HG03378 (cell line): Measurements from ENCODE around the gene ABL1.
"Not testable (repeated sequence)": the region's sequence is repeated elsewhere in the genome, so short reads cannot be mapped to it uniquely, and the experiment has no call there.

Source experiments
- ATAC-seq: cut with Tn5 transposase; IDR thresholded peaks from one replicate; pipeline ENCODE4 v1.9.1; 2021; ENCODE audit warnings: mild to moderate bottlenecking, moderate library complexity; ENCODE audit not compliant: unreplicated experiment

The ABL1 gene

DNA sequence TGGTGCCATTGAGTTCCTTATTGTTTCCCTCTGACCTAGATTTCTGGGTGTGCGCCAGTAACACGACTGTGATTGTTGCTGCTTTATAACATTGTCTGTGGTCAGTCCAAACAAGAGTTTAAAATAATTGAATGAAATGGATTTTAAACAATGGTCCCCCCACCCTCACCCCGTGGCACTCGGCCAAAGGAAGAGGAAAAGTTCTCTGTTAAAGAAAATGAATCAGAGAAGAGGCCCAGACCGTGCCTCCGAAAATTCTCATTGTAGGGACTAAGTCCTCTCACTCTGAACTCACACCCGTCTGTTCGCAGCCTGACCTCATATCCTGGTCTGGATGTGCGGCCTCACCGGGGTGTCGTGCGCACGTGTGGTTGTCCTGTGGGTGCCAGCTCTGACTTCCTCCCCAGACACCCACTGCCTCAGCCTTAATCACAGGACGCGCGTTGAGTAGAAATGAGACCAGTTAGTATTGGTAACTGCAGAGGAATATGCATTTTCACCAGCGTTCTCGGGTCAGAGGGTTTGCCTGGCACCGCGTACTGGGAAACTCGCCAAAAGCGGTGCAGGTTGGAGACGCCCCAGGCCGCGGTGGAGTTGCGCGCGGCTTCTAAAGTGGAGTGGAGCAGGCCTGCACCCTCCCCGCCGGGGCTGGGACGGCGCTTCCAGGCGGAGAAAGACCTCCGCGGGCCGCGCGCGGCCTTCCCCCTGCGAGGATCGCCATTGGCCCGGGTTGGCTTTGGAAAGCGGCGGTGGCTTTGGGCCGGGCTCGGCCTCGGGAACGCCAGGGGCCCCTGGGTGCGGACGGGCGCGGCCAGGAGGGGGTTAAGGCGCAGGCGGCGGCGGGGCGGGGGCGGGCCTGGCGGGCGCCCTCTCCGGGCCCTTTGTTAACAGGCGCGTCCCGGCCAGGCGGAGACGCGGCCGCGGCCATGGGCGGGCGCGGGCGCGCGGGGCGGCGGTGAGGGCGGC is at the start of gene ABL1:
Gene ABL1, plus strand, starts transcription at position 884 of the 966 bp plus-strand sequence. CDS start 193 bp downstream, outside the sequence.
- ATAC-seq: peak; percentile 51

DNA sequence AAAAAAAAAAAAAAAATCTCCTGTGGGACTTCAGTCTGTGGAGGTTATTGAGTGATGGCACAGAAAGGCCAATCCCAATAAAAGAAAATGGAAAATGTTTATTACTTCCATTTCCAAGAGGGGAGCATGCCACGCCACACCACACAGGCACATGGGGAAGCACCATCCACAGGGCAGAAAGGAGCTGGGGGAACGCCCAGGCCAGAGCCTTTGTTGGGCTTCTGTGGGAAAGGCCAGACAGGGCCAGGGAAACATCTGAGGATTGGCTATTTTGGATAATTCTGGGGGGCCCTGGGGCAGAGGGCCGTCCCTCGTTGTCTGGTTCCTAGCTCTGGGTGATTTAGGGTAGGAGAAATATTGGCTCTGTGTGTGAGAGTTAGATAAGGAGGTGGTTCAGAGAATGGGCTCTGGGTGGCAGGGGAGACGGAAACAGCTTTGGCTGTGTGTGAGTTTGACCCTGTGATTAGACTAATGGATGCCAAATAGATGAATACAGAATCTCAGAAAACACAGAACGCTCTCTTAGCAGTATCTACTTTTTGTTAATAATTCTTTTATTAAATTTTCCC is 49.0 kb upstream of the ABL1 start:
- no peak for ATAC-seq

DNA sequence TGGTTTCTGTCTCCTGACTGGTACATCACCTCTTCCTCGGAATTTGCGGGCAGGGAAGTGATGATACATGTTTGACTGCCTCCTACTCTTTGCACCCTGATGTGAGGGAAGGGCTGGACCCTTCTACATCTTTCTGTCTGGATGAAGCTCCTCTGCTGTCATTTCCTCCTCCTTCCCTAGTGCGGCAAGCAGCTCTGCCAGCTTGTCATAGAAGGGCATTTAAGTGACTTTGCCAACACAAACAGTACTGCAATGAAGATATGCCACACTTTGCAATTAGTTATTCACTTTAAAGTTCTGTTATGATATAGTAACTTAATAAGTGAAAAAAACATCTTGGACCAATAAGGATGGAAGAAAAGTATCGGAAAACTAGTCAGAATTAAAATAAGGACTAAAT is 48.5 kb upstream of the ABL1 start:
- ATAC-seq: no peak

DNA sequence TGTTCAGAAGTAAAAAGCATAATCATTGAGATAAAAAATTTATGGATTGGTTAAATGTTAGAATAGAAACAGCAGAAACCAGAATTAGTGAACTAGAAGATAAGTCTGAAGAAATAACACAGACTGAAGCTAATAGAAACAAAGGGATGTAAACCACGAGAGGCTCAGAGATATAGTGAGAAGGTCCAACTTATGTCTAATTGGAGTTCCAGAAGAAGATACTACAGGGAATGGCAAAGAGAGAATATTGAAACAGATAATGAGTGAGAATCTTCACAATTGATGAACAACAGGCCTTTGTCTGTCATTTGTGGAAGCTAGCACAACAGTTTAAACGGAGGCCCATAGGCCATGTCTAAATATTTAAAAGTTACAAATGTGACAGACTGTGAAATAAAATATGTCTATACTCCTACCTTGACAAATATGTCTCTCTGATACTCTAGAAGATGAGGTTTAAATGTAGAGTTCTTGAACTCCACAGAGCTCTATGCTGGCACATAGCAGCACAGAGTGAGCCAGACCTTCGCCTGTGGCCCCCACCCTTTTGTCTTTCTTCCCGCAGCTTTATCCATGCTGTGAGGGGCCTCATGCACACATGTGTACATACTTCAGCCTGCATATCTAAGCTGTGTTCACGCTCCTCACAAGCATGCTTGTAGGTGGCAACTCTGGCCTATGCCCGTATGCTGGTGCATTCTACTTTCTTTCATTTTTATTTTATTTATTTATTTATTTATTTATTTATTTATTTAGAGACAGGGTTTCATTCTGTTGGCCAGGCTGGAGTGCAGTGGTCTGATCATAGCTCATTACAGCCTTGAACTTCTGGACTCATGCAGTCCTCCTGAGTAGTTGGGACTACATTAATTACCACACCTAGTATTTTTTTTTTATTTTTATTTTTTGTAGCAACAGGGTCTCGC is 45.0 kb upstream of the ABL1 start:
- ATAC-seq: no peak

DNA sequence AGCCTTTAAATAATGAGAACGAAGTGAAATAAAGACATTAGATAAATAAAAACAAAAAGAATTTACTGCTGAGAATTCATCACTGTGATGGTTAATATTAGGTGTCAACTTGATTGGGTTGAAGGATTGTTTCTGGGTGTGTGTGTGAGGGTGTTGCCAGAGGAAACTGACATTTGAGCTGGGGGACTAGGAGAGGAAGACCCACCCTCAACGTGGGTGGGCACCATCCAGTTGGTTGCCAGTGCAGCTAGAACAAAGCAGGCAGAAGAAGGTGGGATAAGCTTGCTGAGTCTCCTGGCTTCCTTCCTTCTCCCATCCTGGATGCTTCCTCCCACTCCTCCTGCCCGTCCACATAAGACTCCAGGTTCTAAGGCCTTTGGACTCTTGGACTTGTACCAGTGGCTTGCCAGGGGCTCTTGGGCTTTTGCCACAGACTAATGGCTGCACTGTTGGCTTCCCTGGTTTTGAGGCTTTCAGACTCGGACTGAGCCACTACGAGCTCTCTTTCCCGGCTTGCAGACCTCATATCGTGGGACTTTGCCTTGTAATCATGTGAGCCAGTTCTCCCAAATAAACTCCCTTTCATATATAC is 43.7 kb upstream of the ABL1 start:
- no peak for ATAC-seq

DNA sequence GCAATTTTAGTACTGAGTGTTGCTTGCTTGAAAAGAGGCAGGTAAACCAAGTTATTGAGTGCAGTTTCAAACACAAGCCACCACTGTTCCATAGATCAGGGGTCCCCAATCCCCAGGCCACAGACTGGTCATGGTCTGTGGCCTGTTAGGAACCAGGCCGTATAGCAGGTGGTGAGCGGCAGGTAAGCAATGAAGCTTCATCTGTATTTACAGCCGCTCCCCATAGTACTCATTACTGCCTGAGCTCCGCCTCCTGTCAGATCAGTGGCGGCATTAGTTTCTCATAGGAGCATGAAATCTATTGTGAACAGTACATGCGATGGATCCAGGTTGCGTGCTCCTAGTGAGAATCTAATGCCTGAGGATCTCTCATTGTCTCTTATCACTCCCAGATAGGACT is 41.5 kb upstream of the ABL1 start:
- no peak for ATAC-seq

DNA sequence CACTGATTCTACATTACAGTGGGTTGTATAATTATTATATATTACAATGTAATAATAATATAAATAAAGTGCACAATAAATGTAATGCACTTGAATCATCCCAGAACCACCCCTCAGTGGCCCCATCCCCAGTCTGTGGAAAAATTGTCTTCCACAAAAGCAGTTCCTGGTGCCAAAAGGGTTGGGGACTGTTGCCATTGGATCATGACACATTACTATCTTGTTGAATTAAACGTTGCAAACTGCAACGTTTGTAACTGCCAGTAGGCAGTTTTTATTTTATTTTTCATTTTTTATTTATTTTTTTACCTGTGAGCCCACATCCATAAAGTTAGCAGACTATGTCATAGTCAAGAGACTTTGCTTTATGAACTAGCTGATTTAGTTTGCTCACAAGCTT is 41.0 kb upstream of the ABL1 start:
- not testable (repeated sequence) for ATAC-seq

DNA sequence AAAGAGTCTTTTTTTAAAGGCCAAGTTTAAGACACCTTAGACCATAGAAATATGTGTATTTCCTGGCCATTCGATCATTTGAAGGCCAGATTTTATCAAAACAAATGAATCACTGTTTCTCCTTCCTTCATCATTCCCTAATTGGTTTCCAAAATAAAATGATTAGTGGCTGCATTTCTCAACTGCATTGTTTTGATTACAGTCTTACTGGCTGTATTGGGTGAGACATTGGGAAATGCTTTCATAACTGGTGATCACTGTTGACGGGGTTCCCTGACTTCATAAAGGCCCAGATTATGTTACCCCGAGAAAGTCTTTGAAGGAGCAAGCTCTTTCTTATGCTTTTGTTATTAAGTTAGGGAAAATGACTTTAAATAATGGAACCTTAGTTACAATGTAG is 40.6 kb upstream of the ABL1 start:
- not testable (repeated sequence) for ATAC-seq

DNA sequence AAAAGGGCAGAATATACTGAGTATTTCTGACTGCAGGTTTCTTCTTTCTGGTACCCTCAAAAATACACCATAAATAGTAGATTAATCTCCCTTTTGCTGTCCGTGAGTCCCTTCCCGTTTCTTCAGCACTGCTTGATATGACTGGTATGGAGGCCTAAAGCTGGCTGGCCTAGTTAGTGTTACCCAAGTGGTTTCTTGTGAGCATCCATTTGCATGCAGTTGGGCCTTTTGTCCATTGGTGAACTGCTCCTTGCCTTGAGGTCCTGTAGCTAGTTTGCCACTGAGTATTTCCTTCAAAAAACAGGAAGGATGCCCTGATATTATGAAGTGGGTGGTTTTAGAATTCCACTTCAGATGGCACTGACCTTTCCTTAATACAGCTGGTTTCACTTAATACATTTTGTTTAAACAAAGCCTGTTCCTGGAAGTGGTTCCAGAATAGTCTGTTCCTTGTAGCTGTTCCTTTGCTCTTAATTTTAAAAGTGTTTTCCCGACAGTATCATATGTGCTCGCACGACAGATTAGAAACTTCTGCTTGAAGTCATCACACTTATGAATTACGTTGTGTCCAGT is 40.0 kb upstream of the ABL1 start:
- ATAC-seq: no peak

DNA sequence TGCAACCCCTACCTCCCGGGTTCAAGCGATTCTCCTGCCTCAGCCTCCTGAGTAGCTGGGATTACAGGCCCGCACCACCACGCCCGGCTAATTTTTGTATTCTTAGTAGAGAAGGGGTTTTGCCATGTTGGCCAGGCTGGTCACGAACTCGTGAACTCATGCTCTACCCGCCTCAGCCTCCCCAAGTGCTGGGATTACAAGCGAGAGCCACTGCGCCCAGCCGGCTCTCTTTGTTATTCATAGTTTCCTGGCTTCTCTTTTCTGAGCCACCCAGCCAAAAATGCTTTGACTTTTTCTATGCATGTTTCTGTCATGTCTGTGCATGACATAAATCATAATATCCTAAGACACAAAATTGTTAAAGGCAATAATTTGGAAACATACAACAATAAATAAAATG is 31.9 kb upstream of the ABL1 start:
- ATAC-seq: not testable (repeated sequence)

DNA sequence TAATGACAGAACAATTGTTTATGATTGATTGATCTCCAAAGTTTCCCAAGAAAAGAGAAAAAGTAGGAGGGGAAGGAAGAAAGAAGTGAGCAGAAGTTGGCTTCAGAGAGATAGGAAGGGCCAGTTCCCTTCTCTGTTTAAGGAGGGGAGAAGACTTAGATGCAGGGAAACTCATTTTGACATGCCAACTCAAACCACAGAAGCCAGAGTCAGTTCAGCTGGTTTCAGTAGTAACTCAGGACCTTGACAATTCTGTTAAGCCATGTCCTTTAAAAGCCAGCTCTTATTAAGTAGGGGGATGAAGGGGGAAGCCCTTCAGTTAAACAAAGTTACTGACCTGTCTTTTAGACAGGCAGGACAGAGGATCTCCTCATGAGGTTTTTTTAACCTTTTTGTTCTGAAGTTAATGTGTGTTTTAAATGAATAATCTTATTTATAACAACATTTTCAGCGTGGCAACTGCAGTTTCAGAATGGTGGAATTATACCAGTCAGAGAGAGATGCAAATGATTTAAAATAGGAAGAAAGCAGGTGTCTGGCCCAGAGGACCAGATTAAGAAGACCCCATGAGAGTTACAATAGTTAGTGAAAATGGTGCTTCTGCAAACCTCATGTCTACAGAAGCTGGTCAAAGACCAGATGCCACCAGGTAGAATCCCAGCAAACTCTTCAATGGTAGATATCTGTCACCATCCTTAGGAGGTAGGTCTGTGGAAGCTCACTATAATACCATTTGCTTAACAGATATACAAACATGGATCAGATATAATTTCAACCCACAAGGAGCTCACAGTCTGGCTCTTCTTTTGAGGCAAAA is 29.3 kb upstream of the ABL1 start:
- no peak for ATAC-seq

DNA sequence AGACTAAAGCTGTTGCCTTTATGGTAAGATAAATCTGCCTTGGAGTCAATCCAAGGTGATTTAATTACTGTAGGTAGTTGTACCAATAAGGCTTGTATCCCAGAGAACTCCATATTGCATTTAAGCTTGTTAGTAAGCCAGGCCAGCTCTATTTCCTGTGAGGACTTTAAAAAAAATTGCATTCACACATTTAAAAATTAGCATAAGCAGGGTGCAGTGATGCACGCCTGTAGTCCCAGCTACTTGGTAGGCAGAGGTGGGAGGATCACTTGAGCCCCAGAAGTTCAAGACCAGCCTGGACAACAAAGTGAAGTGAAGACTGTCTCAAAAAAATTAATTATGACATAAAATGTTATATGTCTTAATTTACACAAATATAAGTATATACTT is 28.7 kb upstream of the ABL1 start:
- ATAC-seq: no peak

DNA sequence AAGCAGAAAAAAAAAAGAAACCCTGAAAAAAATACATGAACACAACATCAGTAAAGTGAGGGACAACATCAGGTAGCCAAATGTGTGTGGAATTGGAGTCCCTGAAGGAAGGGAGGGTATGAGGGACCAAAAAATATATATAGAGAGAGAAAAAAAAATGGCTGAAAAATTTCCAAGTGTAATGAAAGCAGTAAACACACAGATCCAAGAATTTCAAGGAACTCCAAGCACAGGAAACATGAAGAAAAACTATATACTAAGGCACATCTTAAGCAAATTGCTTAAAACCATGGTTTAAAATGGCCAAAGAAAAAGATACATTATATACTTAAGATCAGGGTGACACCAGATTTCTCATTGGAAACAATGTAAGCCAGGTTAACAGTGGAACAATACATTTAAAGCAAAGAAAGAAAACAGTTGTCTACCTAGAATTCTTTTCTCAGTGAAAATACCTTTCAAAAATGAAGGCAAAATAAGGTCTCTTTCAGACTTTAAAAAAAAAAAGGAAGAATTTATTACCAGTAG is 24.4 kb upstream of the ABL1 start:
- ATAC-seq: no peak

DNA sequence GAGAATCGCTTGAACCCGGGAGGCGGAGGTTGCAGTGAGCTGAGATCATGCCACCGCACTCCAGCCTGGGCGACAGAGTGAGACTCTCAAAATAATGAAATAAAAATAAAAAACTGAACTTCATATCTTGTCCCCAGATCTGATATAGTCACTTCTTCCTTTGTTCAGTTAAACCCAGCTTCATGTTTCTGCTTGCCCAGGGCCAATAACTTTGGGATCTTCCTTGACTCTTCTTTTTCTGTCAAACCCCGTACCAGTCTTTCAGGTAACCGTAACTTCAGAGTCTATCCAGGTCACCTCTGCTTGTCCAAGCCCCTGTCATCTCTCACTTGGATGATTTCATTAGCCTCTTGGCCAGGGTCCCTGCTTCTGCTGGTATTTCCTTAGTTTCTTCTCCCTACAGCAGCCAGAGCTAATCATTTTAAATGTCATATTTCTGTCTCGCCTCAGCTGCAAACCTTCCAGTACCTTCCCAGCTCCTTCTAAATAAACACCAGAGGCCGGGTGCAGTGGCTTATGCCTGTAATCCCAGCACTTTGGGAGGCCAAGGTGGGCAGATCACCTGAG is 19.7 kb upstream of the ABL1 start:
- ATAC-seq: no peak

DNA sequence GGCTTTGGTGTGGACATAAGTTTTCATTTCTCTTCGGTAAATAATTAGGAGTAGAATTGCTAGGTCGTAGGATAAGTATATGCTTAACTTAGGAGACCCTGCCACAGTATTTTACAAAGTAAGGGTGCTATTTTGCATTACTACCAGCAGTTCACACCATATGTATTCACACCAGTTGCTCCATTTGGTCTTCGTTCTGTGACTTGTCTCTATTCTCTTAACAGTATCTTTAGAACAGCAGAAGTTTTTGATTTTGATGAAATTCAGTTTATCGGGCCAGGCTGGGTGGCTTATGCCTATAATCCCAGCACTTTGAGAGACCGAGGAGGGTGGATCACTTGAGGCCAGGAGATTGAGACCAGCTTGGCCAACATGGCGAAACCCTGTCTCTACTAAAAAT is 17.1 kb upstream of the ABL1 start:
- ATAC-seq: no peak

DNA sequence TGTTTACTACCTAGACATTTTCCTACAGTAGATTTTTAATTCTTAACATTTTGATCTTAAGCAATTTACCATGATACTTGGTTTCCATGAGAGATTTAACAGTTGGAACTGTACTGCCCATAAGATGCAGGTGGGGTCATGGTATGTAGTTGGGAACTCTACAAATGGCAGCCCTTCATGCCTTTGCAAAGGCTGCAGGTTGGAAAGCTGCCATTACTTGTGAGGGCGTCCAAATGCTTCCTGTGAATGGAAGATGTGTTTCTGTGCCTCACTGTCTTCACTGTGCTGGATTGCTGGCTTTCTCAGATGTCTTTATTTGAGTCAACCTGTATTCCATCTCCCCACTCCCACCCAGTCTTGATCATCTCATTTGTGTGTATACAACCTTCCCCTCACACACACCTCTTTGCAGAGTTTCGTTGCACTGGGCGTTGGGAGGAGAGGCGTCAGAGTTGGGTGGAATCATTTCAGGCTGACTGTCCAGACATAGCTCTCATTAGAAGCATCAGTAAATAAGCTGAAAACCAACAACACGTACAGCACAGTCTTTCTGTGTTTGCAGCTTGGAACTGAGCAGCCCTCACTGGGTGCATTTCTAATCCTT is 14.8 kb upstream of the ABL1 start:
- no peak for ATAC-seq

DNA sequence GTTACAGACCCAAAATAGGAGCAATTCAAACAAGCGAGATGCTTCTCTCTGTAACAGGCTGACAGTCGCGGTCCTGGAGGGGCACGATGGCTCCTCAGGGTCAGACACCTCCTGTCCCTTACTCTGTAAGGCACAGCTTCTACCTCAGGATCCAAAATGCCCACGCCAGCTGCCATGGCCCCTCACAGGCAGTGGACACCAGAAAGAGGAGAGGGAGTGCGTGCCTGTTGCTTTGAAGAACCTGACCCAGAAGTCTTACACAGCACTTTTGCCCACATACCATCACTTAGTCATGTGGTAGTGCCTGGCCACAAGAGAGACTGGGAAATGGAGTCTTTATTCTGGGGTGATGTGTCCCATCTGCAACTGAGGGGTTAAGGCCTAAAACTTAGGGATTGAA is 11.6 kb upstream of the ABL1 start:
- no peak for ATAC-seq

DNA sequence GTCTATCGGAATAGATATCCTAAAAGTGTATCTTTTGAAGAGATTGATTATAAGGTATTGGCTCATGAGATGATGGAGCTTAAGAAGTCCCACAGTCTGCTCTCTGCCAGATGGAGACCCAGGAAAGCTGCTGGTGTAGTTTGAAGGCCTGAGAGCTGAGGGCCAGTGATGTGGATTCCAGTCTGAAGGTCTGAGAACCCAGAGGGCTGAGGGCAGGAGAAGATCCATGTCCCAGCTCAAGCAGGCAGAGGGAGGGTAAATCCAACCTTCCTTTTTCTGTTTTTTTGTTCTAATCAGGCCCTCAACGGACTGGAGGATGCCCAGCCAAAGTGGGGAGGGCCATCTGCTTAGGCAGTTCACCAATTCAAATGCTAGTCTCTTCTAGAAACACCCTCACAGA is 11.0 kb upstream of the ABL1 start:
- ATAC-seq: no peak
